Effector memory CD8-positive, alpha-beta T cell (primary cell): Measurements from ENCODE around the gene MCU.
A peak's percentile ranks its signal among the peaks of the same experiment; 100 is the strongest.

Experiments used
- ATAC-seq: fragments of 150-1000 bp; cut with Tn5 transposase; replicated peaks from 2 replicates; pipeline ENCODE4 v1.10.0; 2021; ENCODE audit warnings: mild to moderate bottlenecking, moderate library complexity
- DNase-seq, 3 experiments: peaks; one replicate each; pipeline ENCODE4 v3.0.0; 2021
- H3K27ac Mint-ChIP-seq, 2 donors: one replicate each; pipeline ENCODE4 v1.8.0; 2022; ENCODE audit warnings: mild to moderate bottlenecking in 2 of 2, mixed read lengths in 2 of 2, moderate library complexity in 2 of 2
- H3K27me3 Mint-ChIP-seq, 2 donors: one replicate each; pipeline ENCODE4 v1.8.0; 2022; ENCODE audit warnings: mixed read lengths in 2 of 2
- H3K36me3 Mint-ChIP-seq: one replicate; pipeline ENCODE4 v1.8.0; 2022; ENCODE audit warnings: mild to moderate bottlenecking, moderate library complexity, mixed read lengths; ENCODE audit not compliant: insufficient read depth
- H3K4me1 Mint-ChIP-seq, 2 donors: one replicate each; pipeline ENCODE4 v1.8.0; 2022; ENCODE audit warnings: low read depth in 2 of 2, mixed read lengths in 2 of 2
- H3K4me3 Mint-ChIP-seq, 2 donors: one replicate each; pipeline ENCODE4 v1.8.0; 2022; ENCODE audit warnings: mild to moderate bottlenecking in 2 of 2, mixed read lengths in 2 of 2, moderate library complexity in 2 of 2
- H3K9me3 Mint-ChIP-seq, 2 donors: one replicate each; pipeline ENCODE4 v1.8.0; 2022; ENCODE audit warnings: mixed read lengths in 2 of 2

Gene MCU

GRCh38 chr10:72812753-72813430 is 120.9 kb downstream of the MCU start:
- no peaks in the 10 kb centered on the region for H3K9me3 Mint-ChIP-seq
- DNase-seq: no peak
- H3K27me3 Mint-ChIP-seq: no peaks in the 10 kb centered on the region
- H3K27ac Mint-ChIP-seq: no peak overlapping the region
- no peak for ATAC-seq
- no peaks in the 10 kb centered on the region for H3K4me1 Mint-ChIP-seq
- no peak overlapping the region for H3K4me3 Mint-ChIP-seq
- no peaks in the 10 kb centered on the region for H3K36me3 Mint-ChIP-seq

- peaks cover 9 to 12% of the 10 kb centered on the region in 2 donors for H3K4me1 Mint-ChIP-seq
- H3K27ac Mint-ChIP-seq: no peak overlapping the region
- no peaks in the 10 kb centered on the region for H3K27me3 Mint-ChIP-seq
- DNase-seq: no peak
- no peaks in the 10 kb centered on the region for H3K36me3 Mint-ChIP-seq
- ATAC-seq: no peak
- H3K9me3 Mint-ChIP-seq: no peaks in the 10 kb centered on the region
- no peak overlapping the region for H3K4me3 Mint-ChIP-seq
These were observed 122.3 kb downstream of the MCU start for GRCh38 chr10:72814099-72814790.

DNA sequence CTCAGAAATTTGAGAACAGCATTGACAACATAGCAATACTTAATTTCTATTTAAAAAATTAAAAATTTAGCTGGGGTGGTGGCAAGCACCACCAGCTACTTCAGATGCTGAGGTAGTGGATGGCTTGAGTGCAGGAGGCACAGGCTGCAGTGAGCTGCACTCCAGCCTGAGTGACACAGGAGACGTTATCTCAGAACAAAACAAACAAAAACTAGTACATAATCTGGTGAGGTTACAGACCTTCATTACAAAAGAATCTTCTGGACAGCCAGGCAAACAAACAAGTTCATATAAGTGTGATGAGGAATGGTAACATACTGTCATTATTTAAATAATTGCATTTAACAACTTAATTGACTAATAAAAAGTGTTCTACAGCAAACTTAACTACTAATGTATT is 124.6 kb downstream of the MCU start:
- no peaks in the 10 kb centered on the region for H3K36me3 Mint-ChIP-seq
- no peak for DNase-seq
- no peak overlapping the region for H3K4me3 Mint-ChIP-seq
- ATAC-seq: no peak
- no peak overlapping the region for H3K27ac Mint-ChIP-seq
- H3K27me3 Mint-ChIP-seq: no peaks in the 10 kb centered on the region
- H3K4me1 Mint-ChIP-seq: peaks cover 9 to 12% of the 10 kb centered on the region in 2 donors
- H3K9me3 Mint-ChIP-seq: no peaks in the 10 kb centered on the region

DNA sequence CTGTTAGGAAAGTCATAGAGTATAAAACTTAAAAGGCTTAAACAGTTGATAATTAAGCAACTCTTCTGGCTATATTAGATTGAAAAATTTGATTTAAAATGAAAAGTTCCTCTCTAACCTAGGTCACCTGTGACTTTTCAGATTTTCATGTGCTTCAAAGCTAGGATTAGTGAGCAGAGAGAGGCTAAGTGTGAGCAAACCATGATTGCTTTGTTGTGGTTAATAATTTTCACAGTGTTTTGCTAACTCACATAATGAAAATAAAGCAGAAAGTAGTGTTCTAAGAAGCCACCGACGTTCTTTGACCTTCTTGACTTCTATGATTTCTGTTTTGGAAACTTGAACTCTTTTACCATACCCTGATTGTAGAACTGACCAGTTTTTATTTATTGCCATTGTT is 126.1 kb downstream of the MCU start:
- Mint-ChIP-seq H3K4me3 (peak overlapping the region; percentile 18 to 44), H3K9me3 (no peaks in the 10 kb centered on the region), H3K27me3 (no peaks in the 10 kb centered on the region), H3K36me3 (no peaks in the 10 kb centered on the region), H3K4me1 (peaks cover 9 to 12% of the 10 kb centered on the region in 2 donors), H3K27ac (peak overlapping the region; percentile 33 to 78)
- DNase-seq (no peak), ATAC-seq (no peak)

DNA sequence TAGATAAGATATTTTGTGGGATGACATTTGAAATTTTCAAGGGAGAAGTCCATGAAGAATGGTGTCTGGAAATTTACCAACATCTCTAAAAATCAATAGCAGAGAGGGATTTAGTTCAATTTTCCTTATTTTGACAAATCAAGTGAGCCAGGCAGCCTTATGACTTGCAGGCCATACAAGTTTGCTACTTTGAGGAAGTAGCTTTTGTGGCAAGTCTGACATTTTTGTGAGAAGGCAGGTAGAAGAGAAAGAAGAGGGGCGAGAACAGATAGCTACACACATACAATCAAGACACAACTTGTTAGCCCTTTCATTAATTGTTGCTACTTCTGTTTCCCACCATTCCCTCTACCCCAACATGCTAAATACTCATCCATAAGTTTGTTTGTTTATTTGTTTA is 127.1 kb downstream of the MCU start:
- no peak for ATAC-seq
- Mint-ChIP-seq H3K9me3 (no peaks in the 10 kb centered on the region), H3K27me3 (no peaks in the 10 kb centered on the region), H3K36me3 (no peaks in the 10 kb centered on the region), H3K4me3 (no peak overlapping the region), H3K27ac (peak overlapping the region in 1 of 2 donors; percentile 78), H3K4me1 (peaks cover 9 to 12% of the 10 kb centered on the region in 2 donors)
- DNase-seq: no peak

GRCh38 chr10:72821606-72822005 is 129.7 kb downstream of the MCU start:
- H3K36me3 Mint-ChIP-seq: no peaks in the 10 kb centered on the region
- no peaks in the 10 kb centered on the region for H3K27me3 Mint-ChIP-seq
- no peak overlapping the region for H3K4me3 Mint-ChIP-seq
- H3K9me3 Mint-ChIP-seq: no peaks in the 10 kb centered on the region
- ATAC-seq: no peak
- no peak overlapping the region for H3K27ac Mint-ChIP-seq
- peaks cover 9 to 16% of the 10 kb centered on the region in 2 donors for H3K4me1 Mint-ChIP-seq
- DNase-seq: no peak

- Mint-ChIP-seq H3K4me1 (peaks cover 9 to 16% of the 10 kb centered on the region in 2 donors), H3K27me3 (no peaks in the 10 kb centered on the region), H3K27ac (no peak overlapping the region), H3K4me3 (no peak overlapping the region), H3K9me3 (no peaks in the 10 kb centered on the region), H3K36me3 (no peaks in the 10 kb centered on the region)
- DNase-seq (no peak), ATAC-seq (no peak)
These were observed 130.5 kb downstream of the MCU start for GRCh38 chr10:72822342-72822986.

GRCh38 chr10:72825163-72825562 is 133.2 kb downstream of the MCU start:
- H3K9me3 Mint-ChIP-seq: no peaks in the 10 kb centered on the region
- ATAC-seq (no peak), DNase-seq (no peak)
- H3K4me3 Mint-ChIP-seq: no peak overlapping the region
- peaks cover 0 to 4% of the 10 kb centered on the region in 2 donors for H3K4me1 Mint-ChIP-seq
- no peaks in the 10 kb centered on the region for H3K36me3 Mint-ChIP-seq
- H3K27me3 Mint-ChIP-seq: no peaks in the 10 kb centered on the region
- H3K27ac Mint-ChIP-seq: no peak overlapping the region

DNA sequence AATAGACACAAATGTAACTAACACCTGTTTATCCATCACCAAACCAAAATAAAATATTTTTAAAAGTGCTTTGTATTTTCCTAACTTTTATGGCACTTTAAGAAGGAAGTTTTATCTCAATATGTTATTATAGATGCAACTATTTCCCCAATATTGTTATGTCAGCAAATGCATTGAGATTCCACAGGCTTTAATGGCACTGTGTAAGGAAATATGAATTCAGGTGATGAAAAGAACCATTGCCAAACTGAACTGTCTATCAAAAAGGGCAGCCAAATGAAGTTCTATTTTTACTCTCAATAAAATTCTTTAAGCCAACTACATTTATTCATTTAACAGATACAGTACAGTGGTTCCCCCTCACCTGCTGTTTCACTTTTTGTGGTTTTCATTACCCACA is 134.4 kb downstream of the MCU start:
- Mint-ChIP-seq H3K9me3 (no peaks in the 10 kb centered on the region), H3K27ac (no peak overlapping the region), H3K27me3 (no peaks in the 10 kb centered on the region), H3K36me3 (no peaks in the 10 kb centered on the region), H3K4me1 (peaks cover 0 to 4% of the 10 kb centered on the region in 2 donors), H3K4me3 (no peak overlapping the region)
- ATAC-seq: no peak
- no peak for DNase-seq

DNA sequence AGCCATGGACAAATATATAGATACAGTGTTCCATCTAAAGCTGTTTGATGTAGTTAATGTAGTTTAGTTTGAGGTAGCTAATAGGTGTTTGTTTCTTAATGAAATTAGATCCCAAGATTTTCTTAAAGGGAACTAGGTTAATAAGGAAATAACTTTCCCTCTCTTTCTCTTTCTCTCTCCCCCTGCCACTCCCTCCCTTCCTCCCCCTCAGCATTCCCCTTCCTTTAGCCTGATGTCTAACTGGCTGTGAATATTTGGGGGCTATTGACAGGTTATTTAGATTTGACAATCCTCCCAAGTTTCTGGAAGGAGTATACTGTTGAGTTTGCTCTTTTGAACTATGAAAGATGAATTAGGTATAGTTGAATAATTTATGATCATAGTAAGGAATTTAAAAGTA is 136.4 kb downstream of the MCU start:
- no peaks in the 10 kb centered on the region for H3K9me3 Mint-ChIP-seq
- H3K4me1 Mint-ChIP-seq: peaks cover 0 to 4% of the 10 kb centered on the region in 2 donors
- DNase-seq: no peak
- no peak overlapping the region for H3K4me3 Mint-ChIP-seq
- no peaks in the 10 kb centered on the region for H3K27me3 Mint-ChIP-seq
- ATAC-seq: no peak
- no peaks in the 10 kb centered on the region for H3K36me3 Mint-ChIP-seq
- H3K27ac Mint-ChIP-seq: no peak overlapping the region

- Mint-ChIP-seq H3K27me3 (no peaks in the 10 kb centered on the region), H3K36me3 (no peaks in the 10 kb centered on the region), H3K9me3 (no peaks in the 10 kb centered on the region), H3K4me1 (peaks cover 2 to 3% of the 10 kb centered on the region in 2 donors), H3K27ac (no peak overlapping the region), H3K4me3 (no peak overlapping the region)
- DNase-seq (no peak), ATAC-seq (no peak)
These were observed 138.7 kb downstream of the MCU start for GRCh38 chr10:72830625-72831024.

DNA sequence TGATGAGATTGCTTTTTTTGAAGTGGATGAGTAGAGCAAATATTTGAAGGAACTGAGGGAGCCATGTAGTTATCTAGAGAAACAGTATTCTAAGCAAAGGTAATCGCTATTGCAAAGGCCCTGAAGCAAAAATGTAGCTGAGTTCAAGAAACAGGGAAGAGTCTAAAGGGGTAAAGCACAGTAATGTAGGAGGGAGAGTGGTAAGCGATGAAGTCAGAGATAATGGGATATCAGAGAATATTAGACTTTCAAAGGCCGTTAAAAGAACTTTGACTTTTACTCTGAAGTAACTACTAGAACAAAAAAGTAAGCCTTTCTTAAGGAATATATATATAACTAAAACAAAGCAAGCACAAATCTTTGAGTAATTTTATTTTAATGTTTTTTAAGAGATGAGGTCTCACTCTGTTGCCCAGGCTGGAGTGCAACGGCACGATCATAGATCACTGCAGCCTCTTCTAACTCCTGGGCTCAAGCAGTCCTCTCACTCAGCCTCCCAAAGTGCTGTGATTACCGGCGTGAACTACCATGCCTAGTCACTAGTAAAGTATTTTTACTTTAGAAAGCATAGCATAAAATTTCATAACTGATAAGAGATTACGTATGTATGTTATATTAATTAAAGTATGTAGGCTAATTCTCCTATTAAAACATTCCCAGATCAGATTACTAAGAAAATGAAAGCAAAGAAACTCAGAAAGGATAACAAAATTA is 139.9 kb downstream of the MCU start:
- no peak overlapping the region for H3K27ac Mint-ChIP-seq
- no peaks in the 10 kb centered on the region for H3K36me3 Mint-ChIP-seq
- DNase-seq: no peak

DNA sequence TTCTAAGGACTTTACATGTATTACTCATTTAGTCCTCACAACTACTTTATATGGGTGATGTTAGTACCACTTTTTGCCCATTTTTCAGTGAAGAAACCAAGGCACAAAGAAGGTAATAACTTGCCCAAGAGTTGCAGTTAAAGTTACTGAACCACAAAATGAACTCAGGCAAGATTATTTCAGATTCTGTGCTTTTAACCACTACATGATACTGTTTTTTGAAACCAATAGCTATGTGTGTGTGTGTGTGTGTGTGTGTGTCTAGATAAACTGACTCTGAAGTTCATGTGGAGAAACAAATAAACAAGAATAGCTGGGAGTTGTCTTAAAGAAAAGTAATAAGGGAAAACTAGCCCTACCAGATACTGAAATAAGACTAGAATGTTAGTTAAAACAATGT is 140.8 kb downstream of the MCU start:
- DNase-seq: no peak
- H3K27me3 Mint-ChIP-seq: no peaks in the 10 kb centered on the region
- ATAC-seq: no peak
- no peaks in the 10 kb centered on the region for H3K36me3 Mint-ChIP-seq
- H3K4me3 Mint-ChIP-seq: no peak overlapping the region
- H3K27ac Mint-ChIP-seq: no peak overlapping the region
- H3K9me3 Mint-ChIP-seq: no peaks in the 10 kb centered on the region
- peaks cover 2 to 3% of the 10 kb centered on the region in 2 donors for H3K4me1 Mint-ChIP-seq

More for the DNA sequence above, 139.9 kb downstream of the MCU start:
- Mint-ChIP-seq H3K4me3 (no peak overlapping the region), H3K4me1 (peaks cover 2 to 3% of the 10 kb centered on the region in 2 donors), H3K27me3 (no peaks in the 10 kb centered on the region), H3K9me3 (no peaks in the 10 kb centered on the region)
- no peak for ATAC-seq
